A673 (cell line): ENCODE results near the gene SPOCD1. TPM values are rescaled to one million over a fixed set of nuclear protein-coding genes. Genes with fewer than 3 reads are reported as not detected.
A peak's percentile ranks its signal among the peaks of the same experiment; 100 is the strongest.

Experiments used
- BruUV-seq: library from RNA; stranded (reverse); fragments of 400-500 nt; replicated peaks from 2 replicates; lab custom pipeline; 2021; lab: Mats Ljungman, UMichigan
- CTCF ChIA-PET: fragments of 300-600 bp; sonication (Branson Sonifier 250); formaldehyde crosslinking; loops from one replicate; lab custom pipeline; 2022; ENCODE audit warnings: antibody characterized with exemption; lab: Charles Lee
- POLR2A ChIA-PET: fragments of 300-600 bp; sonication (Branson Sonifier 250); formaldehyde crosslinking; loops from one replicate; lab custom pipeline; 2022; ENCODE audit warnings: antibody characterized with exemption; ENCODE audit not compliant: low non-redundant PET; lab: Charles Lee
- DNase-seq: peaks from one replicate; pipeline ENCODE4 v3.0.0-alpha.2; 2015; ENCODE audit warnings: low spot score
- H3K27ac ChIP-seq: fragments of 200-600 bp; sonication (generic); 2 replicates; pipeline ENCODE4 v1.5.1; 2016; ENCODE audit warnings: mixed run types, low read depth, mild to moderate bottlenecking, mixed read lengths, antibody characterized with exemption, low read length; ENCODE audit not compliant: poor library complexity, severe bottlenecking
- H3K27me3 ChIP-seq: fragments of 200-600 bp; sonication (generic); replicated peaks from 2 replicates; pipeline ENCODE4 v1.6.1; 2017; ENCODE audit warnings: mixed run types, low read depth, mild to moderate bottlenecking, mixed read lengths, antibody characterized with exemption, low read length; ENCODE audit not compliant: insufficient read depth, poor library complexity
- H3K36me3 ChIP-seq: fragments of 200-600 bp; sonication (generic); 2 replicates; pipeline ENCODE4 v1.6.1; 2016; ENCODE audit warnings: mixed run types, mild to moderate bottlenecking, mixed read lengths, antibody characterized with exemption, low read length; ENCODE audit not compliant: insufficient read depth, poor library complexity, severe bottlenecking
- H3K4me1 ChIP-seq: fragments of 200-600 bp; sonication (generic); 2 replicates; pipeline ENCODE4 v1.6.1; 2017; ENCODE audit warnings: mixed run types, mild to moderate bottlenecking, mixed read lengths, antibody characterized with exemption, low read length; ENCODE audit not compliant: insufficient read depth, poor library complexity, severe bottlenecking
- H3K4me3 ChIP-seq: fragments of 200-600 bp; sonication (generic); 2 replicates; pipeline ENCODE4 v1.5.1; 2016; ENCODE audit warnings: low read depth, mixed run types, mild to moderate bottlenecking, mixed read lengths, low read length; ENCODE audit not compliant: poor library complexity, severe bottlenecking
- H3K9me3 ChIP-seq: fragments of 200-600 bp; sonication (generic); 2 replicates; pipeline ENCODE4 v1.6.1; 2016; ENCODE audit warnings: mixed run types, low read depth, mild to moderate bottlenecking, mixed read lengths, antibody characterized with exemption, low read length; ENCODE audit not compliant: poor library complexity, severe bottlenecking
- CTCF ChIP-seq: fragments of 300-800, 200-600 bp; sonication (generic); conservative IDR thresholded peaks from 2 replicates; pipeline ENCODE4 v1.5.1; 2017; ENCODE audit warnings: low read depth, mild to moderate bottlenecking, antibody characterized with exemption, low read length, moderate library complexity, mixed read lengths
- EZH2 ChIP-seq: fragments of 200-600 bp; sonication (generic); IDR thresholded peaks from 2 replicates; pipeline ENCODE4 v1.6.1; 2017; ENCODE audit warnings: borderline replicate concordance, low read depth, mild to moderate bottlenecking, mixed read lengths, antibody characterized with exemption, low read length; ENCODE audit not compliant: poor library complexity, severe bottlenecking
- intact Hi-C: fragments of 100-400 bp; cut with micrococcal nuclease; formaldehyde crosslinking; loops from one replicate; pipeline ENCODE4 v1.10.0; 2022; ENCODE audit not compliant: unreplicated experiment
- total RNA-seq: library from RNA; stranded (reverse); gene quantifications from 2 replicates; pipeline ENCODE4 v1.2.3, GENCODE V29; 2021

Gene SPOCD1
- total RNA-seq, 1 experiment from 2014 or later: 0.58 TPM

GRCh38 chr1:31788138-31788824, 27.5 kb downstream of the SPOCD1 start:
- no peak for TF ChIP-seq CTCF
- TF ChIP-seq EZH2: no peak
- peak overlapping the region; percentile 70 for H3K27ac ChIP-seq
- CTCF ChIA-PET: interaction anchor here (0.6 to 2.1 kb wide), 16 partner anchors 22 to 603 kb away, joined by 3 to 23 read pairs (median 8); partner anchors contain the start of gene FABP3
- BruUV-seq: no TSS peak
- peak overlapping the region; percentile 56 for H3K4me3 ChIP-seq
- intact Hi-C loops: loop anchor here (5.0 to 10.0 kb wide), 3 partner anchors 126 to 393 kb away; no protein-coding TSS in a partner anchor
- no peaks in the 10 kb centered on the region for H3K9me3 ChIP-seq
- H3K27me3 ChIP-seq: no peaks in the 10 kb centered on the region
- POLR2A ChIA-PET: no interaction called here
- no peaks in the 10 kb centered on the region for H3K36me3 ChIP-seq
- DNase-seq: peak; percentile 87
- H3K4me1 ChIP-seq: peaks cover 9% of the 10 kb centered on the region

- no peaks in the 10 kb centered on the region for H3K9me3 ChIP-seq
- no peak for DNase-seq
- BruUV-seq: no TSS peak
- ChIA-PET POLR2A (no interaction called here), CTCF (interaction anchor here (1.9 to 2.0 kb wide), 4 partner anchors 25 to 239 kb away, joined by 10 to 23 read pairs (median 13); no protein-coding TSS in a partner anchor)
- H3K4me1 ChIP-seq: peaks cover 14% of the 10 kb centered on the region
- H3K4me3 ChIP-seq: peak overlapping the region; percentile 56
- intact Hi-C loops: loop anchor here (5.0 to 10.0 kb wide), 3 partner anchors 125 to 393 kb away; no protein-coding TSS in a partner anchor
- no peak overlapping the region for H3K27ac ChIP-seq
- H3K27me3 ChIP-seq: no peaks in the 10 kb centered on the region
- no peaks in the 10 kb centered on the region for H3K36me3 ChIP-seq
- TF ChIP-seq CTCF: no peak
- TF ChIP-seq EZH2: no peak
These were observed 28.1 kb downstream of the SPOCD1 start for GRCh38 chr1:31787786-31788137.

GRCh38 chr1:31787261-31787660, 28.6 kb downstream of the SPOCD1 start:
- H3K4me3 ChIP-seq: no peak overlapping the region
- ChIA-PET CTCF (no interaction called here), POLR2A (no interaction called here)
- BruUV-seq: no TSS peak
- H3K36me3 ChIP-seq: no peaks in the 10 kb centered on the region
- H3K27ac ChIP-seq: no peak overlapping the region
- no peaks in the 10 kb centered on the region for H3K9me3 ChIP-seq
- intact Hi-C loops: loop anchor here (5.0 to 10.0 kb wide), 3 partner anchors 125 to 392 kb away; no protein-coding TSS in a partner anchor
- no peaks in the 10 kb centered on the region for H3K27me3 ChIP-seq
- no peak for DNase-seq
- H3K4me1 ChIP-seq: peaks cover 19% of the 10 kb centered on the region
- TF ChIP-seq EZH2: no peak
